Esophagus squamous epithelium (tissue), 5 donors: ENCODE results near the gene SLC19A1. TPM values are rescaled to one million over a fixed set of nuclear protein-coding genes. Genes with fewer than 3 reads are reported as not detected.

Experiments
- DNase-seq: peaks from one replicate; lab custom pipeline; 2025; lab: John Stamatoyannopoulos, UW
- H3K27ac ChIP-seq, 4 donors: fragments of 200-600 bp; sonication (generic); one replicate each; pipeline ENCODE4 v1.5.1; 2016 to 2019; ENCODE audit warnings: mild to moderate bottlenecking in 1 of 4
- H3K27me3 ChIP-seq, 4 donors: fragments of 200-600 bp; sonication (generic); 1 replicate in 3 of 4; 2 replicates in 1 of 4; pipeline versions ENCODE4 v1.5.1 to v1.6.0; 2017 to 2021; ENCODE audit warnings: antibody characterized with exemption in 1 of 4
- H3K36me3 ChIP-seq, 3 donors: fragments of 200-600 bp; sonication (generic); one replicate each; pipeline ENCODE4 v1.5.1; 2016 to 2019
- H3K4me1 ChIP-seq, 3 donors: fragments of 200-600 bp; sonication (generic); one replicate each; pipeline ENCODE4 v1.5.1; 2017 to 2019
- H3K4me3 ChIP-seq, 4 donors: fragments of 200-600 bp; sonication (generic); 1 replicate in 3 of 4; 2 replicates in 1 of 4; pipeline ENCODE4 v1.5.1; 2016 to 2019; ENCODE audit warnings: mild to moderate bottlenecking in 2 of 4, moderate library complexity in 1 of 4
- H3K9me3 ChIP-seq, 3 donors: fragments of 200-600 bp; sonication (generic); one replicate each; pipeline ENCODE4 v1.5.1; 2016 to 2019
- POLR2A ChIP-seq, 4 donors: fragments of 450-650 bp; IDR thresholded peaks; one replicate each; pipeline ENCODE4 v1.6.1; 2017; ENCODE audit warnings: antibody characterized with exemption in 4 of 4, mild to moderate bottlenecking in 4 of 4, moderate library complexity in 3 of 4
- WGBS, 2 donors: methylation state at CpG; one replicate each; pipeline ENCODE4 v1.1.5; 2018; 5-methylcytosine and 5-hydroxymethylcytosine counted together
- intact Hi-C: fragments of 100-400 bp; cut with DNase I; formaldehyde crosslinking; loops from one replicate; pipeline ENCODE4 v1.15.0; 2022
- total RNA-seq, 4 donors: library from RNA; depleted of rRNA; stranded (reverse); fragments of >200 nt; gene quantifications; one replicate each; pipeline ENCODE4 v1.1.0, GENCODE V29; 2016
- TF ChIP-seq, protein P1 (sequence below), 6 experiments: fragments of 450-650 bp in 4 of 6; fragments of 200-600 bp in 2 of 6; sonication (generic) in 2 of 6; IDR thresholded peaks; one replicate each; pipeline ENCODE4 v1.5.1; 2016 to 2019; ENCODE audit warnings: antibody characterized with exemption in 6 of 6, mild to moderate bottlenecking in 4 of 6, moderate library complexity in 4 of 6
- donor health status: DM: yes; HTN: yes; CAD: no.

Gene SLC19A1
- total RNA-seq, 4 donors from 2014 or later, result 1.6 to 4.6 (median 2.9) TPM

DNA sequence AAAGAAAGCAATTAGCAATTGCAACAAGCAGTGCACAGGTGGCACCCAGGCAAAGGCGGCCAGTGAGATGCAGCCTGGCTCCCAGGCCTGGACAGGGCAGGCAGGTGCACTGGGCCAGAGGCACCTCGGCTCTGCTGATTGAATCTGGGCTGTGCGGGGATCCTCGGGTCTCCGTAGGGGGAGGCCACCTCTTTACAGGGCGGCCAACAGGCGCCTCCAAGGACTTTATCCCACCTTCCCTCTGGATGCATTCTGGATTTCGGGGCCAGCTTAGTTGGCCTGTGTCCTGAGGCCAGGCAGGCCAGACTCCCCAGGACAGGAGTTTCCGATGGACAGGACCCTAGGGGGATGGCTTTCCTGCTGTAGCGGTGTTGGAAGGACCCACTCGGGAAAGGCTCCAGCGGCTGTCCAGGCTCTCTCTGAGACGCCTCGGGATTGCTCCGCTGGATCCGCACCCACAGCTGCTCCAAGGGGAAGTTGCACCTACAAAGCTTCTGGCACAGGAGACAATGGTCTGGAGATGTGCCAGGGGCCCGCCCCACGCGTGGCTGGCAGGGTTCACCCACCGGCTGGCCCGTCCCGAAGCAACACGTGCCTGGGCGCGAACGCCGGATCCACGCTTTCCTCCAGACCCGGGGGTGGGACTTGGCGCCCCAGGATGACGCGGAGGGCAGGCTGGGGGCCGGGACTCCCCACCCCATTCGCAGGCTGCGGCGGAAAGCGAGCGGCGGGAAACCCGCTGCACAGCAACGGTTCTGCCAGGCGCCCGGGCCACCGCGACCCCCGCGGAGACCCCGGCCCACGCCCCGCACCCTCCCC is 810 bp downstream of the SLC19A1 start:
- peaks cover 11 to 25% (median 24%) of the 10 kb centered on the region in 3 donors for H3K4me1 ChIP-seq
- H3K27me3 ChIP-seq, result no peaks in the 10 kb centered on the region
- no peaks in the 10 kb centered on the region for H3K9me3 ChIP-seq
- DNase-seq, result no peak
- no peaks in the 10 kb centered on the region for H3K36me3 ChIP-seq
- no peak for TF ChIP-seq POLR2A (IDR thresholded peaks at IDR 0.05)
- intact Hi-C loops, result no loop called here
- H3K27ac ChIP-seq, result peak overlapping the region in 3 of 4 donors; percentile 72 to 81 (median 77)
- peak overlapping the region; percentile 50 to 86 (median 68) for H3K4me3 ChIP-seq
- WGBS, 2 donors, result 59% methylated on average over 3 of the region's 50 CpGs; no CpG with 5 or more reads in 1 of the 2 donors

DNA sequence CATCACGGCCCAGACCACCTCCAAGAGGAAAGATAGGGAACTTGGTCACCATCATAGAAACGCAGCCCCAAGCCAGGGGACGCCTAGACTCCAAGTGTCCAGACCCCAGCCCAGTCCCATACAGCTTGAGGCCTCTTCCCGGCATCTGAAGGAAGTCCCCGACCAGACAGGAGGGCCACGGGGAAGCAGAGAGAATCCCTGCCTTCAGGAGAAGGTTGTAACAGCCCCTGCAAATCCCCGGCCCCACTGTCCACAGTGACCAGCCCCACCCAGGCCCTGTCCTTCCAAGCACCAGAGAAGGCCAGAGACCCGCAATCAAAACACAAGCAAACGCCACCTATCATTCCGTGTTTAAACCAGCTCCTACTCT is 1.7 kb downstream of the SLC19A1 start:
- intact Hi-C loops, result no loop called here
- no peak for DNase-seq
- peaks cover 11 to 25% (median 24%) of the 10 kb centered on the region in 3 donors for H3K4me1 ChIP-seq
- no peaks in the 10 kb centered on the region for H3K9me3 ChIP-seq
- no peaks in the 10 kb centered on the region for H3K27me3 ChIP-seq
- no peak overlapping the region for H3K27ac ChIP-seq
- H3K4me3 ChIP-seq, result no peak overlapping the region
- TF ChIP-seq, protein P1, sequence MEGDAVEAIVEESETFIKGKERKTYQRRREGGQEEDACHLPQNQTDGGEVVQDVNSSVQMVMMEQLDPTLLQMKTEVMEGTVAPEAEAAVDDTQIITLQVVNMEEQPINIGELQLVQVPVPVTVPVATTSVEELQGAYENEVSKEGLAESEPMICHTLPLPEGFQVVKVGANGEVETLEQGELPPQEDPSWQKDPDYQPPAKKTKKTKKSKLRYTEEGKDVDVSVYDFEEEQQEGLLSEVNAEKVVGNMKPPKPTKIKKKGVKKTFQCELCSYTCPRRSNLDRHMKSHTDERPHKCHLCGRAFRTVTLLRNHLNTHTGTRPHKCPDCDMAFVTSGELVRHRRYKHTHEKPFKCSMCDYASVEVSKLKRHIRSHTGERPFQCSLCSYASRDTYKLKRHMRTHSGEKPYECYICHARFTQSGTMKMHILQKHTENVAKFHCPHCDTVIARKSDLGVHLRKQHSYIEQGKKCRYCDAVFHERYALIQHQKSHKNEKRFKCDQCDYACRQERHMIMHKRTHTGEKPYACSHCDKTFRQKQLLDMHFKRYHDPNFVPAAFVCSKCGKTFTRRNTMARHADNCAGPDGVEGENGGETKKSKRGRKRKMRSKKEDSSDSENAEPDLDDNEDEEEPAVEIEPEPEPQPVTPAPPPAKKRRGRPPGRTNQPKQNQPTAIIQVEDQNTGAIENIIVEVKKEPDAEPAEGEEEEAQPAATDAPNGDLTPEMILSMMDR (IDR thresholded peaks at IDR 0.05), result no peak
- no peak for TF ChIP-seq POLR2A (IDR thresholded peaks at IDR 0.05)
- 80 to 89% methylated on average over 6 to 9 of the region's 10 CpGs for WGBS, 2 donors
- no peaks in the 10 kb centered on the region for H3K36me3 ChIP-seq

DNA sequence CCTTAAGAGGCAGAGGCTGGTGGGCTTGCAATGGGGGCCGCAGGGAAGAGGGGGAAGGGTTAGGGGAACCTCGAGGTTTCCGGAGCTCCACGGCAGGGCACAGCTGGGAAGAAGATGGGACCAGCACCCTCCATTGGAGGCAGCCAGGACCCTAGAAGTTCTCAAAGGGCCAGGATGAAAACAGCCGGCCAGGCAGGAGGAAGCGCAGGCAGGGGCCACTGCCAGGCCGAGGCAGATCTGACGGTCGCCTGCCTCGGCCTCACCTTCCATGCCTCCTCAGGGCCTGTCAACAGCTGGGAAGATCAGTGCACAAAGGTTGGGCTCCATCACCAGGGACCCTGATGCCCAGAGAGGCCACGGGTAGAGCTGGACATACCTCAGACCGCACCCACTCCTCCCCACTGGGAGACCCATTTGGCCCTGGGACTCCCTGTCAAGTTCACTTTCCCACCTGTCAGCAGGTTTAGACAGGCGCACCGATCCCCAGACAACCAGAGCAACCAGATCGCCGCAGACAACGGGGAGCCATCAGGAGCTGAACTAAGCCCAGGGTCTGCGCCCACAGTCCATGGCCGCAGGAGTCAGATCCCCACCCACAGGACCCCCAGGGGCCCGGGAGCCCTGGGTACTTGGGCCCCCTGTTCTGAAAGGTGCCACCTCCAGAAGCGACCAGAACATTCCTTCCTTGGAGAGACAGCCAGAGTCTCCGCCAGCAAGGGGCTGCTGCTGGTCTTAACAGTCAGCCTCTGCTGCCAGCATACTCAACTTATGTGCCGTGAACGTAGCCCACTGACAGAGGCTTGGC is 2.2 kb downstream of the SLC19A1 start:
- DNase-seq, result no peak
- TF ChIP-seq, protein P1 (IDR thresholded peaks at IDR 0.05), result no peak
- no peak for TF ChIP-seq POLR2A (IDR thresholded peaks at IDR 0.05)
- Histone ChIP-seq H3K4me1 (peaks cover 11 to 25% (median 24%) of the 10 kb centered on the region in 3 donors), H3K27me3 (no peaks in the 10 kb centered on the region), H3K4me3 (no peak overlapping the region), H3K27ac (no peak overlapping the region), H3K36me3 (no peaks in the 10 kb centered on the region), H3K9me3 (no peaks in the 10 kb centered on the region)
- intact Hi-C loops, result no loop called here
- WGBS, 2 donors, result 79 to 89% methylated on average over 8 to 11 of the region's 24 CpGs

DNA sequence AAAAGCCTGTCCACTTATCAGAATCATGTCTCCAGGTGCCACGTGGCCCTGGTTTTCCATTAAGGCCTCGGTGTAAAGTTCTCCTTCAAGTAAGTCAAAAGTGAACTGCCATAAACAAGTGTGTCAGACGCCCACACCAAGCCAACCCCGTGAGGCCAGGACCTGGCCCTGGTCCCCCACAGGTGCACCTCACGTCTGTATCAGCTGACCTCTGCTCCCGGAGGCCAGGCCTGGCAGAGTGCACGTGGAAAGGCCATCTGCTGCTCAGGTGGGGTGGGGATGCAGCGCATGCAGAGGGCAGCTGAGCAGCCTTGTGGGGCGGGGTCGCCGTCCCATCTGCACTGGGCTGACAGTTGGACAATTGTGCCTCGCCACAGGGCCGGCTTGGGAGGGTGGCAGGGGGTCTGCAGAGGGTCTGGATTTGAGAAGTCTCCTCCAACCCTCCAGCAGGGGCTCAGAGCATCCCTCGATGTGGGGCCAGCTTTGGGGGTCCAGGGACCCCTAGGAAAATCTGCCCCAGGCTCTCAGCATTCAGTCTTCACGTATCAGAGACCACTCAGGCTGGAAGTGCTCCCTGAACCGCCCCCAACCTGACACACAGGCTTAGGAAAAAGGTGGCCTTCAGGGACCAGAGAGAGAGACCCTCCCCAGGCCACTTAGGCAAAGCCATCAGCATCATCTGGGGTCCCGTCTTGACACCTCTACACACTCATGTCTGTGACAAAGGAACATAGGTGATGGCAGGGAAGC is 3.0 kb downstream of the SLC19A1 start:
- 40 to 81% methylated on average over 1 to 12 of the region's 17 CpGs for WGBS, 2 donors
- no peak for TF ChIP-seq POLR2A (IDR thresholded peaks at IDR 0.05)
- TF ChIP-seq, protein P1 (IDR thresholded peaks at IDR 0.05), result no peak

DNA sequence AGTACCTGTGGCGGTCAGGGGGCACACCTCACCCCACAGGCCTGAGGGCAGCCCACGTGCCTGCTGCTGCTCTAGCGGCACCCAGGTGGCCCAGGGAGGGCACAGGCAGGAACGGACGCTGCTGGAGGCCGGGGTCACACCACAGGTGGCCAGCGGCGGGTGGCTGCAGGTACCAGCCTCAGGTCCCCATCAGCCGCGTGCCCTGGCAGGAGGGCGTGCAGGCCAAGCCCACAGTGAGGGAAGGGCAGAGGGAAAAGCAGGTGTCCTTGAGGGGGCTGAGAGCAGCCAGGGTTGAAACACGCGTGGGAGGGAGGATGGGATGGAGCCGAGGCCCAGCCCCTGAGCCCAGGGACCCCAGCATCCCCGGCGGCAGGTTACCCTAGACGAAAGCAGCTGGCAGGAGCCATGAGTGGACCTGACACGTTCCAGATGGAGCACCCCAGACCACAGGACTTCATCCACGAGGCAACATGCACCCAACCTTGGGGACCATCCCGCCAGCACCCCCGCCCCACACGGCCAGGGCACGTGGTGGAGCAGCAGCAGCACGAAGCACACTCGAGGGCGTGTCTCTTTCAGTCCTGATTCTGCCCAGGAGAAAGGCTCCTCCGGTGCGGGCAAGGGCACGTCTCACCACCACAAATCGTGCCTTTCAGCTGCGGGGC is 3.7 kb downstream of the SLC19A1 start:
- intact Hi-C loops, result no loop called here
- H3K27me3 ChIP-seq, result no peaks in the 10 kb centered on the region
- no peak overlapping the region for H3K27ac ChIP-seq
- no peak overlapping the region for H3K4me3 ChIP-seq
- DNase-seq, result no peak
- 77 to 89% methylated on average over 10 to 12 of the region's 31 CpGs for WGBS, 2 donors
- H3K36me3 ChIP-seq, result no peaks in the 10 kb centered on the region
- peaks cover 11 to 25% (median 20%) of the 10 kb centered on the region in 3 donors for H3K4me1 ChIP-seq
- H3K9me3 ChIP-seq, result no peaks in the 10 kb centered on the region
- TF ChIP-seq, protein P1 (IDR thresholded peaks at IDR 0.05), result no peak
- TF ChIP-seq POLR2A (IDR thresholded peaks at IDR 0.05), result no peak

More for the DNA sequence above, 3.0 kb downstream of the SLC19A1 start:
- H3K27ac ChIP-seq, result no peak overlapping the region
- DNase-seq, result no peak
- no peaks in the 10 kb centered on the region for H3K36me3 ChIP-seq
- H3K4me3 ChIP-seq, result no peak overlapping the region
- H3K4me1 ChIP-seq, result peaks cover 11 to 25% (median 24%) of the 10 kb centered on the region in 3 donors
- no peaks in the 10 kb centered on the region for H3K27me3 ChIP-seq
- intact Hi-C loops, result no loop called here
- no peaks in the 10 kb centered on the region for H3K9me3 ChIP-seq
